HFF-Myc (cell line): ENCODE measurements around the gene HIVEP1.

Experiments used
- DNase-seq: peaks from one replicate; pipeline ENCODE4 v3.0.0-alpha.2; 2011; ENCODE audit warnings: low read depth; ENCODE audit errors: extremely low read depth
- H3K4me3 ChIP-seq: replicated peaks from 2 replicates; pipeline ENCODE4 v1.5.1; 2011; ENCODE audit warnings: low read depth, mild to moderate bottlenecking, control low read depth, low read length
- CTCF ChIP-seq: IDR thresholded peaks from 2 replicates; pipeline ENCODE4 v1.5.1; 2012; ENCODE audit warnings: mild to moderate bottlenecking, low read depth, low read length, control low read depth; ENCODE audit errors: missing control alignments

Gene HIVEP1

GRCh38 chr6:12024699-12025434, 12.8 kb downstream of the HIVEP1 start:
- DNase-seq = no peak
- TF ChIP-seq CTCF = no peak
- H3K4me3 ChIP-seq = no peak overlapping the region

- DNase-seq = no peak
- H3K4me3 ChIP-seq = no peak overlapping the region
- no peak for TF ChIP-seq CTCF
These were observed 14.0 kb downstream of the HIVEP1 start for GRCh38 chr6:12026120-12026519.

GRCh38 chr6:12026833-12027232, 14.7 kb downstream of the HIVEP1 start:
- no peak for DNase-seq
- TF ChIP-seq CTCF = no peak

GRCh38 chr6:12028213-12028612, 16.1 kb downstream of the HIVEP1 start:
- H3K4me3 ChIP-seq = no peak overlapping the region
- no peak for TF ChIP-seq CTCF
- no peak for DNase-seq

More at GRCh38 chr6:12026833-12027232, 14.7 kb downstream of the HIVEP1 start:
- H3K4me3 ChIP-seq = no peak overlapping the region

GRCh38 chr6:12029979-12030737, 18.0 kb downstream of the HIVEP1 start:
- TF ChIP-seq CTCF = no peak
- no peak for DNase-seq
- H3K4me3 ChIP-seq = no peak overlapping the region

- no peak for TF ChIP-seq CTCF
- DNase-seq = no peak
- no peak overlapping the region for H3K4me3 ChIP-seq
These were observed 19.0 kb downstream of the HIVEP1 start for GRCh38 chr6:12030993-12031550.
